ENCODE measurements around the gene GTSE1.

GRCh38 chr22:46376908-46377524, 80.3 kb downstream of the GTSE1 start:
- no peak for TF ChIP-seq CTCF (IDR thresholded peaks at IDR 0.05 in 8 of 11, conservative IDR thresholded peaks at IDR 0.05 in 3 of 11)
- no peak for TF ChIP-seq POLR2AphosphoS5 (IDR thresholded peaks at IDR 0.05)
